GM06990 (cell line): ENCODE data around the gene CFAP20DC.

ENCODE experiments used
- DNase-seq: peaks from one replicate; pipeline ENCODE4 v3.0.0-alpha.2; 2011; ENCODE audit not compliant: insufficient read length; ENCODE audit errors: extremely low read depth
- H3K27me3 ChIP-seq: replicated peaks from 2 replicates; pipeline ENCODE4 v1.6.0; 2011; ENCODE audit warnings: low read length; ENCODE audit not compliant: control insufficient read depth, insufficient read depth
- H3K36me3 ChIP-seq: 2 replicates; pipeline ENCODE4 v1.5.1; 2011; ENCODE audit warnings: low read length; ENCODE audit not compliant: control insufficient read depth, insufficient read depth
- H3K4me3 ChIP-seq: replicated peaks from 2 replicates; pipeline ENCODE4 v1.5.1; 2011; ENCODE audit warnings: low read depth, mild to moderate bottlenecking, control low read depth, low read length
- TF ChIP-seq, protein P1 (sequence below): IDR thresholded peaks from 2 replicates; pipeline ENCODE4 v1.5.1; 2011; ENCODE audit warnings: low read length, control low read depth, mild to moderate bottlenecking, inconsistent platforms; ENCODE audit not compliant: insufficient read depth, poor library complexity, severe bottlenecking

Gene CFAP20DC

DNA sequence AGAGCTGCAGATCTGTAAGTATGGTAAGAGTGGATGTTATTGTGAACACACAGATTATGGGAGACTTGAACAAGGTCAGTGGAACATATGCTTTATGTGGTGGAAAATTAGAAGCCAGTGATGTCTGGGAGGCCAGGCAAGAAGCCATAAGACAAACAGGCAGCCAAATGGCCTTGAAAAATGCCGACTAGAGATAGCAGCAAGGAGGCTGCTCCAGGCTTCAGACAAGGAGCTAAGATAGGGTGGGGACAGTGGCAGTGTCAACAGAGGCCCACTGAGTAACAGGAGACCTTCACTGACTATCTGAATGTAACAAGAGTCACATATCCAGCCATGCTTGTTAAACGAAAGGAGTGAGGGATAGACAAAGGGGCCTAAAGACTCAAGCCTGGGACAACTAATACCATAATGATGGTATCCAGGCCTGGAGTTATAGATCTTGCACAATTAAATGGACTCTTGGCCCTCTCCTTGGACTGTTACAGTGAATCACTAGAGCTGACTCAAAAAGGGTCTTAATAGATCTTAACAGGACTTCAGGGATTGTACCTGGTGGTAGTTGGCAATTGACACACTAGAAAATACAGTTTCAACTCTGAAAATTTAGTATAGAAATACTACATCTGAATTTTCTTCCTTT, 50.6 kb downstream of the CFAP20DC start:
- no peaks in the 10 kb centered on the region for H3K36me3 ChIP-seq
- TF ChIP-seq, protein P1, sequence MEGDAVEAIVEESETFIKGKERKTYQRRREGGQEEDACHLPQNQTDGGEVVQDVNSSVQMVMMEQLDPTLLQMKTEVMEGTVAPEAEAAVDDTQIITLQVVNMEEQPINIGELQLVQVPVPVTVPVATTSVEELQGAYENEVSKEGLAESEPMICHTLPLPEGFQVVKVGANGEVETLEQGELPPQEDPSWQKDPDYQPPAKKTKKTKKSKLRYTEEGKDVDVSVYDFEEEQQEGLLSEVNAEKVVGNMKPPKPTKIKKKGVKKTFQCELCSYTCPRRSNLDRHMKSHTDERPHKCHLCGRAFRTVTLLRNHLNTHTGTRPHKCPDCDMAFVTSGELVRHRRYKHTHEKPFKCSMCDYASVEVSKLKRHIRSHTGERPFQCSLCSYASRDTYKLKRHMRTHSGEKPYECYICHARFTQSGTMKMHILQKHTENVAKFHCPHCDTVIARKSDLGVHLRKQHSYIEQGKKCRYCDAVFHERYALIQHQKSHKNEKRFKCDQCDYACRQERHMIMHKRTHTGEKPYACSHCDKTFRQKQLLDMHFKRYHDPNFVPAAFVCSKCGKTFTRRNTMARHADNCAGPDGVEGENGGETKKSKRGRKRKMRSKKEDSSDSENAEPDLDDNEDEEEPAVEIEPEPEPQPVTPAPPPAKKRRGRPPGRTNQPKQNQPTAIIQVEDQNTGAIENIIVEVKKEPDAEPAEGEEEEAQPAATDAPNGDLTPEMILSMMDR, result no peak
- H3K4me3 ChIP-seq, result no peak overlapping the region
- H3K27me3 ChIP-seq, result no peaks in the 10 kb centered on the region
- DNase-seq, result no peak

DNA sequence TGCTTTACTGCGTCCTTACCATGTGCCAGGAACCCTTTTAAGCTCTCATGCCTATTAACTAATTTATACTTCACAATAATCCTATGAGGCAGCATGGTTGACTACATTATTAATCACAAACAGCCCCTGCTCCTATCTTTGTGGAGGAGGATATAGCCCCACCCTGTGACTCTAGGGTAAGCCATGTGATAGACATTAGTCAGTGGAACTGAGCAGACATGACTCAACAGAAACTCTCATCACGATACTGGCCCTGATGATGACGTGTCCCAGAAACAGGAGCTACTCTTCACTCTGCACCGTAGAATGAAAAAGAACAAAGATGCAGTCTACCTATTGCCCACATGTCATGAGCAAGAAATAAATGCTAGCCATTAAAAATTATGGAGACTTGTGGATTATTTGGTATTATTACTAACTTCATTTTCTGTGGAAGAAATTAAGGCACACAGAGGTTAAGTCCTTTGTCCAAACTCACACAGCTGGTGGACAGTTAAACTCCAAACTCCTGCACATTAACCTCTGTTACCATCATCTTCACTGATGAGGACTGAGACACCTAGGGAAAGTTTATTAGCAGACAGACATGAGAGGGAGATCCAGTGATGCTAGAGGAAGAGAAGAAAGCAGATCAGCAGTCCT, 51.2 kb downstream of the CFAP20DC start:
- no peaks in the 10 kb centered on the region for H3K27me3 ChIP-seq
- no peaks in the 10 kb centered on the region for H3K36me3 ChIP-seq
- H3K4me3 ChIP-seq, result no peak overlapping the region
- DNase-seq, result no peak
- TF ChIP-seq, protein P1, result no peak

DNA sequence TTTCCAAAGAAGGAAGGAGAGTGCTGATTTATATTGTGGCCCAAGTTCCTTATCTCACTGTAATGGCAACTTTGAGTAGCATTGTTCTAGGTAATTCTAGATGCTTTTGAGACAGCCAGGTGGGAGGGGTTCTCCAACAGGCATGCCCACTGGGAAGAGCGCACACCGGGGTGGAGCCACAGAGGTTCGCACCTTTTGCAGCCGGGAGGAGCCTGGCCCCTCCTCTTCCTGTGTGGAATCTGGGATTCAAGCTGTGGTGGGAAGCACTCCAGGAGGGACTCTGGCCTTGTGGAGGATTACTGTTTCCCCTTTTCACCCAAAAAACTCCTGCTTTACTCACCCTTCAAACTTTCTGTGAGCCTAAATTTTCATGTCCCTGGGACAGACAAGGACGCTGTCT, 53.1 kb downstream of the CFAP20DC start:
- no peaks in the 10 kb centered on the region for H3K27me3 ChIP-seq
- TF ChIP-seq, protein P1, result no peak
- H3K4me3 ChIP-seq, result no peak overlapping the region
- no peak for DNase-seq
- H3K36me3 ChIP-seq, result no peaks in the 10 kb centered on the region

DNA sequence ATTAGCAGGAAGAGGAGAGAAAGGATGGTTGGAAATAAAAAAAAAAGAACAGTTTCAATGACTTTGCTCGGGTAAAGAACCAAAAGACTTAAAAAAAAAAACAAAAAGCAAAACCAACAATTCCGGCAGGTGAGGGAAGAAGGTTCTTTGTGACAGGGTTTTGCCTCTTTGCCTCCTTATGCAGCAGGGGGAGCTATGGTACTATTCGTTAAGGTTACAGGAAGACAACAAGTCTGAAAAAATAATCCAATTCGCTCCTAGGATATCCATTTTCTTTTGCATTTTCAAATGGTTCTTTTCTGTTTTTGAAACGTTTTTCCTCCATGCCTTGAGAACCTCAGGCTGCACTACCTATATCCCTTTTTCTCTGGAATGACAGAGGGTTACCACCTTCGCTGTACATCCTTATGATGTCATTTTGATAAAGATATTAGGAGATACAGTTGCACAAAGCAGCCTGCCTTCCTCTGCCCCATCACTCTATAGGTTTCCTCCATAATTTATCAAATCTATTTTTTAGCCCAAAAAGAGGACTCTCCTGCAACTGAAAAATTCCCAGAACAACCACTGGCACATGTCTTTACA, 55.0 kb downstream of the CFAP20DC start:
- Histone ChIP-seq H3K4me3 (no peak overlapping the region), H3K27me3 (no peaks in the 10 kb centered on the region), H3K36me3 (no peaks in the 10 kb centered on the region)
- no peak for DNase-seq
- TF ChIP-seq, protein P1, result peak; percentile 71

DNA sequence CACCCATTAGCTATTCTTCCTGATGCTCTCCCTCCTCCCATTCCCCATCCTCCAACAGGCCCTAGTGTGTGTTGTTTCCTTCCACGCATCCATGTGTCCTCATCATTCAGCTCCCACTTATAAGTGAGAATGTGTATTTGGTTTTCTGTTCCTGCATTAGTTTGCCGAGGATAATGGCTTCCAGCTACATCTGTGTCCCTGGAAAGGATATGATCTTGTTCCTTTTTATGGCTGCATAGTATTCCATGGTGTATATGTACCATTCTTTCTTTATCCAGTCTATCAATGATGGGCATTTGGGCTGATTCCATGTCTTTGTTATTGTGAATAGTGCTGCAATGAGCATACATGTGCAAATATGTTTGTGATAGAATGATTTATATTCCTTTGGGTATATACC, 56.3 kb downstream of the CFAP20DC start:
- TF ChIP-seq, protein P1, result no peak
- no peaks in the 10 kb centered on the region for H3K36me3 ChIP-seq
- no peak overlapping the region for H3K4me3 ChIP-seq
- no peaks in the 10 kb centered on the region for H3K27me3 ChIP-seq
- DNase-seq, result no peak

DNA sequence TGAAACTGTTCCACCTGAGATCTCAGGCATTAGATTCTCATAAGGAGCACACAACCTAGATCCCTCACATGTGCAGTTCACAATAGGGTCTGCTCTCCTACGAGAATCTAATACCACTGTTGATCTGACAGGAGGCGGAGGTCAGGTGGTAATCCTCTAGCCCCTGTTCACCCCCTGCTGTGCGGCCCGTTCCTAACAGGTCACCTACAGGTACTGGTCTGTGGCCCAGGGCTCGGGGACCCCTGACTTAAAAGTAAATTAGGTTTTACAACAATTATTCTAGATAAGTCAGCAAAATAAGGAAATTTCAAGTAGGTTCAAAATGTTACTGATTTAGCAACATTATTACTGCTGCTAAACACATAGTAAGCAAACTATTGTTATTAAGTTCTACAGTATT, 58.2 kb downstream of the CFAP20DC start:
- no peak overlapping the region for H3K4me3 ChIP-seq
- TF ChIP-seq, protein P1, result no peak
- H3K27me3 ChIP-seq, result no peaks in the 10 kb centered on the region

More for the DNA sequence above, 58.2 kb downstream of the CFAP20DC start:
- no peak for DNase-seq
- H3K36me3 ChIP-seq, result no peaks in the 10 kb centered on the region
